Endodermal cell (in vitro differentiated cells): Measurements from ENCODE around the gene DDAH1. TPM values are rescaled to one million over a fixed set of nuclear protein-coding genes. Genes with fewer than 3 reads are reported as not detected.

Experiments
- DNase-seq: peaks from one replicate; pipeline ENCODE4 v3.0.0-alpha.2; 2017
- H3K27ac ChIP-seq: 2 replicates; pipeline ENCODE4 v1.5.1; 2013; ENCODE audit warnings: mild to moderate bottlenecking, low read depth, low read length, moderate library complexity
- H3K27me3 ChIP-seq: 2 replicates; pipeline ENCODE4 v1.6.1; 2013; ENCODE audit warnings: mild to moderate bottlenecking, low read length, moderate library complexity; ENCODE audit not compliant: insufficient read depth, control insufficient read depth, poor library complexity, severe bottlenecking
- H3K36me3 ChIP-seq: 2 replicates; pipeline ENCODE4 v1.7.0; 2013; ENCODE audit warnings: mild to moderate bottlenecking, low read length, moderate library complexity; ENCODE audit not compliant: control insufficient read depth, insufficient read depth
- H3K4me1 ChIP-seq: one replicate; pipeline ENCODE4 v1.7.0; 2013; ENCODE audit warnings: low read length; ENCODE audit not compliant: control insufficient read depth, insufficient read depth
- H3K4me3 ChIP-seq: 2 replicates; pipeline ENCODE4 v1.5.1; 2013; ENCODE audit warnings: mild to moderate bottlenecking, low read length, moderate library complexity
- H3K9ac ChIP-seq: 2 replicates; pipeline ENCODE4 v1.6.1; 2013; ENCODE audit warnings: mild to moderate bottlenecking, low read length, moderate library complexity; ENCODE audit not compliant: poor library complexity, severe bottlenecking; ENCODE audit errors: extremely low read depth
- H3K9me3 ChIP-seq: 2 replicates; pipeline ENCODE4 v1.6.1; 2013; ENCODE audit warnings: mild to moderate bottlenecking, low read length, moderate library complexity; ENCODE audit not compliant: control insufficient read depth
- H3K27ac Mint-ChIP-seq: 2 replicates; pipeline ENCODE4 v1.8.0; 2020; ENCODE audit warnings: mixed read lengths
- H3K27me3 Mint-ChIP-seq: 2 replicates; pipeline ENCODE4 v1.8.0; 2021; ENCODE audit warnings: mild to moderate bottlenecking, mixed read lengths; ENCODE audit not compliant: insufficient read depth
- H3K36me3 Mint-ChIP-seq: 2 replicates; pipeline ENCODE4 v1.8.0; 2020; ENCODE audit warnings: low read depth, mixed read lengths
- H3K4me1 Mint-ChIP-seq: 2 replicates; pipeline ENCODE4 v1.8.0; 2020; ENCODE audit warnings: mixed read lengths
- H3K4me3 Mint-ChIP-seq: 2 replicates; pipeline ENCODE4 v1.8.0; 2020; ENCODE audit warnings: mild to moderate bottlenecking, moderate library complexity, mixed read lengths
- H3K9me3 Mint-ChIP-seq: 2 replicates; pipeline ENCODE4 v1.8.0; 2020; ENCODE audit warnings: mild to moderate bottlenecking, mixed read lengths
- WGBS, 2 experiments: methylation state at CpG; one replicate each; pipeline versions ENCODE4 v1.1.5 to v1.1.7; 2013; ENCODE audit warnings: missing lambda C conversion rate in 2 of 2, mixed read lengths in 1 of 2; ENCODE audit not compliant: insufficient coverage in 1 of 2, insufficient read length in 1 of 2; 5-methylcytosine and 5-hydroxymethylcytosine counted together
- total RNA-seq, 2 donors: library from RNA; stranded (reverse); fragmentation: NEBNext Ultra II Directional in 1 of 2; extraction: Animal tissue kit (Norgen Biotek cat#: 25700) in 1 of 2; gene quantifications; 2 replicates in 1 of 2; 3 replicates in 1 of 2; pipeline ENCODE4 v1.2.1, GENCODE V29; 2021
- TF ChIP-seq, protein P1 (sequence below): fragments of 200-600 bp; sonication (generic); conservative IDR thresholded peaks from 2 replicates; pipeline ENCODE4 v1.5.0; 2021; ENCODE audit warnings: antibody characterized with exemption, mild to moderate bottlenecking

The DDAH1 gene
- total RNA-seq, 2 donors from 2014 or later: 16.3 to 22.8 TPM

- H3K4me3 ChIP-seq: no peak overlapping the region
- no peak for DNase-seq
- WGBS, 2 experiments: 76 to 80% methylated on average over 3 to 5 of the region's 5 CpGs
- H3K9me3 ChIP-seq: no peaks in the 10 kb centered on the region
- Mint-ChIP-seq H3K27ac (no peak overlapping the region), H3K36me3 (no peaks in the 10 kb centered on the region), H3K4me3 (no peak overlapping the region), H3K9me3 (no peaks in the 10 kb centered on the region), H3K27me3 (no peaks in the 10 kb centered on the region), H3K4me1 (no peaks in the 10 kb centered on the region)
- peak overlapping the region; percentile 26 for H3K27ac ChIP-seq
- no peak overlapping the region for H3K9ac ChIP-seq
- no peaks in the 10 kb centered on the region for H3K36me3 ChIP-seq
- no peaks in the 10 kb centered on the region for H3K4me1 ChIP-seq
- TF ChIP-seq, protein P1, sequence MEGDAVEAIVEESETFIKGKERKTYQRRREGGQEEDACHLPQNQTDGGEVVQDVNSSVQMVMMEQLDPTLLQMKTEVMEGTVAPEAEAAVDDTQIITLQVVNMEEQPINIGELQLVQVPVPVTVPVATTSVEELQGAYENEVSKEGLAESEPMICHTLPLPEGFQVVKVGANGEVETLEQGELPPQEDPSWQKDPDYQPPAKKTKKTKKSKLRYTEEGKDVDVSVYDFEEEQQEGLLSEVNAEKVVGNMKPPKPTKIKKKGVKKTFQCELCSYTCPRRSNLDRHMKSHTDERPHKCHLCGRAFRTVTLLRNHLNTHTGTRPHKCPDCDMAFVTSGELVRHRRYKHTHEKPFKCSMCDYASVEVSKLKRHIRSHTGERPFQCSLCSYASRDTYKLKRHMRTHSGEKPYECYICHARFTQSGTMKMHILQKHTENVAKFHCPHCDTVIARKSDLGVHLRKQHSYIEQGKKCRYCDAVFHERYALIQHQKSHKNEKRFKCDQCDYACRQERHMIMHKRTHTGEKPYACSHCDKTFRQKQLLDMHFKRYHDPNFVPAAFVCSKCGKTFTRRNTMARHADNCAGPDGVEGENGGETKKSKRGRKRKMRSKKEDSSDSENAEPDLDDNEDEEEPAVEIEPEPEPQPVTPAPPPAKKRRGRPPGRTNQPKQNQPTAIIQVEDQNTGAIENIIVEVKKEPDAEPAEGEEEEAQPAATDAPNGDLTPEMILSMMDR: no peak
- no peaks in the 10 kb centered on the region for H3K27me3 ChIP-seq
Observed at GRCh38 chr1:85411567-85412305, 53.2 kb downstream of the DDAH1 start.

DNA sequence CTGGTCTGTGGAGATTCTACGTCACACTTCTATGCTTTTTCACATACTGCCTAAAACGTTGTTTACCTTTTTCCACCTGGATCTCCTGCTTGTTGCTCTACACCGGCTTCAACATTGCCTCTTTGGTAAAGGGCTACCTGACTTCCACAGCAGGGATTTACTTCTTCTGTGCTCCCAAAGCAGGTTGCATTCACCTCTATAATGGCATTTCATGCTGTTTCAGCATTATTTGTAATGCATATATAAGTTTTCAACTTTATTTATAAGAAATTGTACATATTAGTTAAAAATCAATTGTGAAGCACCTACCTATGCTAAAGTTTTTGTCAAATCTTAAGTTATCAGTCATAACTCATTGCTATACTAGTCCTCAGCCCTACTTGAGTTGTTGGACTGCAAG lies 55.4 kb downstream of the DDAH1 start:
- Mint-ChIP-seq H3K9me3 (no peaks in the 10 kb centered on the region), H3K4me1 (peaks cover 7% of the 10 kb centered on the region), H3K27ac (no peak overlapping the region), H3K36me3 (no peaks in the 10 kb centered on the region), H3K4me3 (no peak overlapping the region), H3K27me3 (no peaks in the 10 kb centered on the region)
- no peaks in the 10 kb centered on the region for H3K36me3 ChIP-seq
- TF ChIP-seq, protein P1: no peak
- no peaks in the 10 kb centered on the region for H3K4me1 ChIP-seq
- no peak overlapping the region for H3K4me3 ChIP-seq
- no peak overlapping the region for H3K27ac ChIP-seq
- DNase-seq: no peak
- H3K9me3 ChIP-seq: no peaks in the 10 kb centered on the region
- H3K9ac ChIP-seq: no peak overlapping the region
- WGBS, 2 experiments: 90 to 91% methylated on average over 2 to 3 of the region's 3 CpGs
- no peaks in the 10 kb centered on the region for H3K27me3 ChIP-seq

DNA sequence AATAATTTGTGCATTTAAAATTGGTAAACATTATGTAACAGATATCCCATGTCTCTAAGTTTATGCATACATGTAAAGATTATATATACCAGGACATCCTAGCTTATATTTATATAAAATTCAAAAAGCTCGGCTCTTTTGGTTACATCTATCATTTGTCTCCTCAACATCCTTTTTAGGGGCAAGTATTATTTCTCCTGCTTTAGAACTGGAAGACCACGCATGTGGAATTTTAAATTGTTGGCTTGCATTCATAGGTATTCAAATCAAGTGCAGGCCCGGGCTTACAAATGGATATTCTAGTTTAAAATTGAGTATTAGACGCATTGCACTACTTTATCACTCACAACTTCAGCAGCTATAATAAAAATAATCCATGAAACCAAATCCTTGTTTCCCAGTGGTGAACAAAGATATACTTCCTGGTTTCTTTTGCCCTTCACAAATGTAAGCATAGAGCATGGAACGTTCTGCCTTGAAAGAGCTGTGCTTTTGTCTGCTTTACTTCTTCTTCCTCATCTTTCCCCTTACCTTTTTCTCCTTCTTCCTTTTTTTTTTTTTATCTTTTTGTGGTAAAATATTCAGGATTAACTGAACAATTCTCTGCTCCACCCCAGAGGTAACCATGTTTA lies 57.1 kb downstream of the DDAH1 start:
- H3K27me3 ChIP-seq: no peaks in the 10 kb centered on the region

More for the DNA sequence above, 57.1 kb downstream of the DDAH1 start:
- H3K9me3 Mint-ChIP-seq: no peaks in the 10 kb centered on the region
- DNase-seq: no peak
- Histone ChIP-seq H3K4me1 (no peaks in the 10 kb centered on the region), H3K4me3 (no peak overlapping the region), H3K9me3 (no peaks in the 10 kb centered on the region), H3K36me3 (no peaks in the 10 kb centered on the region), H3K27ac (peak overlapping the region; percentile 95), H3K9ac (no peak overlapping the region)
- no peak overlapping the region for H3K4me3 Mint-ChIP-seq
- H3K36me3 Mint-ChIP-seq: no peaks in the 10 kb centered on the region
- H3K27me3 Mint-ChIP-seq: no peaks in the 10 kb centered on the region
- TF ChIP-seq, protein P1: no peak
- 94 to 100% methylated on average over 1 to 5 of the region's 5 CpGs for WGBS, 2 experiments
- no peak overlapping the region for H3K27ac Mint-ChIP-seq
- H3K4me1 Mint-ChIP-seq: peaks cover 7% of the 10 kb centered on the region
